HL-60 (cell line): ENCODE data around the gene IMMP2L.

ENCODE experiments used
- DNase-seq, 2 experiments: peaks; one replicate each; pipeline ENCODE4 v3.0.0-alpha.2; 2010 to 2020; ENCODE audit warnings: low read depth in 1 of 2, low spot score in 1 of 2
- H3K27ac ChIP-seq: fragments of 250-450 bp; sonication (Bioruptor Pico); replicated peaks from 2 replicates; pipeline ENCODE4 v1.5.1; 2020; ENCODE audit warnings: mild to moderate bottlenecking, moderate library complexity
- H3K27me3 ChIP-seq: fragments of 250-450 bp; sonication (Bioruptor Pico); 2 replicates; pipeline ENCODE4 v1.5.1; 2021; ENCODE audit warnings: mild to moderate bottlenecking, moderate library complexity; ENCODE audit not compliant: insufficient read depth, poor library complexity, severe bottlenecking
- H3K4me3 ChIP-seq: replicated peaks from 2 replicates; pipeline ENCODE4 v1.5.1; 2011; ENCODE audit warnings: mild to moderate bottlenecking, control low read depth, low read length; ENCODE audit not compliant: insufficient read depth
- CTCF ChIP-seq: IDR thresholded peaks from one replicate; pipeline ENCODE4 v1.5.1; 2011; ENCODE audit warnings: low read length, control low read depth, inconsistent platforms; ENCODE audit not compliant: insufficient read depth
- GABPA ChIP-seq: IDR thresholded peaks from 2 replicates; pipeline ENCODE4 v1.6.1; 2012; ENCODE audit warnings: low read depth
- POLR2AphosphoS5 ChIP-seq: IDR thresholded peaks from 2 replicates; pipeline ENCODE4 v1.6.1; 2012; ENCODE audit warnings: low read depth
- REST ChIP-seq: IDR thresholded peaks from 2 replicates; pipeline ENCODE4 v1.6.1; 2012; ENCODE audit warnings: low read depth; ENCODE audit not compliant: insufficient replicate concordance
- SPI1 ChIP-seq: IDR thresholded peaks from 2 replicates; pipeline ENCODE4 v1.6.1; 2012; ENCODE audit warnings: low read depth, mild to moderate bottlenecking, borderline replicate concordance

IMMP2L gene

GRCh38 chr7:111093496-111093895, 468.8 kb downstream of the IMMP2L start:
- TF ChIP-seq REST (no peak), CTCF (no peak), SPI1 (no peak), POLR2AphosphoS5 (no peak), GABPA (no peak)
- H3K27ac ChIP-seq = no peak overlapping the region
- no peak overlapping the region for H3K4me3 ChIP-seq
- H3K27me3 ChIP-seq = no peaks in the 10 kb centered on the region
- no peak for DNase-seq

GRCh38 chr7:111092406-111093236, 469.7 kb downstream of the IMMP2L start:
- TF ChIP-seq SPI1 (no peak), CTCF (no peak), REST (no peak), GABPA (no peak), POLR2AphosphoS5 (no peak)
- no peak for DNase-seq
- Histone ChIP-seq H3K27me3 (no peaks in the 10 kb centered on the region), H3K4me3 (no peak overlapping the region), H3K27ac (no peak overlapping the region)

GRCh38 chr7:111091593-111092358, 470.5 kb downstream of the IMMP2L start:
- TF ChIP-seq POLR2AphosphoS5 = no peak
- TF ChIP-seq CTCF = no peak
- TF ChIP-seq REST = no peak
- TF ChIP-seq SPI1 = no peak
- no peak for TF ChIP-seq GABPA
- no peak for DNase-seq
- H3K27me3 ChIP-seq = no peaks in the 10 kb centered on the region
- H3K27ac ChIP-seq = no peak overlapping the region
- H3K4me3 ChIP-seq = no peak overlapping the region
